Nucleus accumbens (tissue), 56 donors: ENCODE measurements around the gene SDC4.

Experiments used
- DNase-seq, 56 donors: peaks; one replicate each; lab custom pipeline; 2025; lab: John Stamatoyannopoulos, UW

SDC4 gene

GRCh38 chr20:45345104-45345936 is 2.9 kb downstream of the SDC4 start:
- peak in 1 of 56 donors; percentile 23 for DNase-seq

DNA sequence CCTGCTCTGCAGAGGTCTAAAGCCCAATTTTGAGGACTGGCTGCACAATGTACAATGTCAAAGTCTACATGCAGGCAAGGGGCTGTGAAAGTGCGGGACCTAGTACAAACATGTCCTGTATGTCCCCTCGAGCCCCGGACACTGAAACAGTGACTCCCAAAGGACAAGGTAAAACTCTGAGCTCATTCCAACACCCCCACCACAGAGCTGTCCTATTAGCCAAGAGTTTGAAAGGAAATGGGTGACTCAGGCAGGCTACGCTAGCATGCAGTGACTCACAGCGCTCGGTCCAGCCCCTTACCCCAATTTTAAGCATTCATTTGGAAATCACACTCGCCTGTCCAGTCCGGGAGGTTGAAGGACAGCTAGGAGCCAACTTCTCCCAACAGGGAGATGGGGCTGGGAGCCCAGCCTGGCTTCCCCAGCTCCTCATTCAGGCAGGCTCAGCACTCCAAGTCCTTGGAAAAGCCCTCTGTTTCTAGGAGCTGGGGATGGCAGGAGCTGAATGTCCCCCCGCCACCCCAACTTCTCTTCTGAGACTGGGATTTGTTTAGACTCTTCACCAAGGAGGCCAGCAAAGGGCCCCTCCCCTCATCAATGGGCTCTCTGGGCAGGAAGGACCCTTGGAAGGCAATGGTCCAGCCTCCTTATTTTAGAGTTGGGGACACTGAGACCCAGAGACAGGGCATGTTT is 3.9 kb downstream of the SDC4 start:
- DNase-seq: peak in 37 of 56 donors; percentile 9 to 73 (median 39)

GRCh38 chr20:45343532-45344167 is 4.6 kb downstream of the SDC4 start:
- no peak for DNase-seq

GRCh38 chr20:45342855-45343531 is 5.2 kb downstream of the SDC4 start:
- peak in 1 of 56 donors; percentile 9 for DNase-seq

- DNase-seq: peak in 45 of 56 donors; percentile 8 to 72 (median 42)
Observed at GRCh38 chr20:45341939-45342854, 6.0 kb downstream of the SDC4 start.

- peak in 1 of 56 donors; percentile 16 for DNase-seq
Observed at GRCh38 chr20:45341579-45341938, 6.7 kb downstream of the SDC4 start.

- no peak for DNase-seq
Observed at GRCh38 chr20:45340951-45341350, 7.3 kb downstream of the SDC4 start.

DNA sequence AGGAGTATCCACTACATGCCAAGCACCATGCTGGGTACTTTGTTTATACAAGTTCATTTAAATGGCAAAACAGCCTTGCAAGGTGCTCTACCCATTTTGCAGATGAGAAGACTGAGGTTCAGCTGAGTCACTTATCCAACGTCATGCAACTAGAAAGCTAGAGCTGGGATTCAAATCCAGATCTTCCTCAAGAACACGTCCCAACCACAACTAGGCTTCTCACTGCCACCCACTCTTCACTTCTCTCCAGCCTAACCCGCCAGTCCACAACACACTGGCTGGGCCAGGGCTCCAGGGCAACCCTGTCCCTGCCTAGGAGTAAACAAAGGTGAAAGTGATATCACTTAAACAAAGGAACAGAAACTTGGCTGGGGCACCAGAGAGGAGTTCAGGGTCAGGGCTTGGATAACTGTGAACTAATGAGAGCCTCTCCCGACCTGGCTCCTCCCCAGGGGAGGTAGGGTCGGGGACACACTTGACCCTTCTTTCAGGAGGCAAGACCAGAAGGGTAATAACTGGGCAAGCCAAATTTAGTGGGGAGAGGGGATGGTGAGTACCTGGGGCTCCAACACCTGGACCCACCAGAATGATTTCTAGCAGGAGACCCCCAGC is 7.9 kb downstream of the SDC4 start:
- DNase-seq: no peak

GRCh38 chr20:45339799-45340198 is 8.4 kb downstream of the SDC4 start:
- no peak for DNase-seq

GRCh38 chr20:45339084-45339483 is 9.1 kb downstream of the SDC4 start:
- no peak for DNase-seq

- DNase-seq: no peak
Observed at GRCh38 chr20:45338121-45339030, 9.8 kb downstream of the SDC4 start.

DNA sequence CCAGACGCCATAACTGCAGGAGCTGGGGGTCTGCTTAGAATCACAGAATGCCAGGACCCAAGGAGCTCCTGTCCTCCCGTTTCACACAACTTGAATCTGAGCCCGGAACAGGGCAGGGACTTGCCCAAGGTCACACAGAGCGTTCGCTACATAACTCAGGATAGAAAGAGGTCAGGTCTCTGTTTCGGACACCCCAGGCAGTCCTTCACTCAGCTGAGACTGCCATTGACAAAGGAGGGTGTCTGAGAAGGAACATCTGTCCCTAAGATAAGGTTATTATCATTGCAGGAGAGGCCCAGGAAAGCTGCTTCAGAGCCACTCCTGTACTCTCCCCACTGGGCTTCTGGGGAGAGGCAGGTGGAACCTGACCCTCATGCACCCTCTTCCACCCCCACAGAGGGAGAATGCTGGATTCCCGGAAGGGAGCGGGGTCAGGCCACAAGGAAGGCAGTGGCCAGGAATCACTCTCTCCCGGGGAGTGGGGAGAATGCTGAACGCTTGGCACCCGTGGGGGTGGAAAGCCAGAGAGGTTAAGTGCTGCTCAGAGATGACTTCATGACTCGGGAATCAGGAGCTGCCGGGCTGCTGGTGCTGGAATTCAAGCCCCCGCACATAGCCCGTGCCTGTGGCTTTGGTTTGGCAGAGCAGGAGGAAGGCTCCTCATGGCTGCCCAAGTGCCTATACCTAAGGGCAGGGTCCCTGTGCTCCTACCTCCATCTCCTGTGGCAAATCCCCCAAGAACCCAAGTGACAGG is 10.7 kb downstream of the SDC4 start:
- peak in 6 of 56 donors; percentile 8 to 48 (median 38) for DNase-seq

DNA sequence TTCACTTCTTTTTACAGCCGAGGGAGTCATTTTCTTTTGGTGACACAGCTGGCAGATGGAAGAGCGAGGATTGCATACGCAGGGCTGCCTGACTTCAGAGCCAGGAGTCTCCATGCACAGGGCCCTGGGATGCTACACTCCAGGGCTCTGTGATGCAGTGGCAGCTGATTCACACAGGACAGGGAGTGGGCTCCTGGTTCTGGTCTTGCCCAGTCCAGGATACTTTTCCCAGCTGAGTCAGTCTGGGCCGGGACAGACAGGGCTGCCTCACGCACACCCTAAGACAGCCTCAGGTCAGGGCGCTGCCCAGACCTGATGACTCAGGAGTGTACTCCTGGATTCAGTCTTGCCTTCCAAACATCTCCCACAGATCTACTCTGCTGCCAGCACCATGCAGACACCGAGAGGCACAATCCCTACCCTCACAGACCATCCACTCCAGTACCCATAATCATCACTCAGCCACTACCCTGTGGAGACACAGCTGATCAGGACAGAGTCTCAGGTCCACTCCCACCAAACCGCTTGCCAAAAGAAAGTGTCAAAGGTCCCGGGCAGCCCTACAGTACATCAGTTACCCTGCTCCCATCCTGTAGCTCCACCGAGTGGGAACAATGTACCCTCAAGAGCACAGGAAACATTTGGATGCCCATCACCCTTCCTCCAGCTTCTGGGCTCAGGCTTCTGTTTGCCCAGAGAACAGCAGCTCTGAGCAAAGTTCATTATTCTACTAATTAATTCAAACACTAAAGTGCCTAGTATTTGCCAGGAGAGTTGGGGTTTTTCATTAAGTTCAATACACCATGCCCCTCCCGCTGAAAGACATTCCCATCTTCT is 11.5 kb downstream of the SDC4 start:
- peak in 18 of 56 donors; percentile 4 to 48 (median 29) for DNase-seq

DNA sequence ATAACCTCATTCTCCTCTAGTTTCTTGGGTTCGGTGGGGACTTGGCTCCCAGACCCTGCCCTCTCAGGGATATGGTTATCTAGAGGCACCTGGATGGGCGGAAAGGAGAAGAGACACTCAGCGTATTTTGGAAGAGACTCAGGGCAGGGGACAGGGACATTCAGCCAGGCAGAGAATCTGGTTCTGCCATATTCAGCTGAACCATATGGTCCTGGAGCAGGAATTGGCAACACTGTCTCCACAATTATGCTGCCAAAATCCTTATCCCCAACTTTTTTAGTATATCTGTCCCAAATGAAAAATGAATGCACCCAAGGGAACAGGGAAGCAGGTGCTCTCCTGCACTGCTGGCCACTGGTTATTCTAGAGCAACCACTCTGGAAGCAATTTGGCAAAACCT is 17.7 kb downstream of the SDC4 start:
- no peak for DNase-seq

DNA sequence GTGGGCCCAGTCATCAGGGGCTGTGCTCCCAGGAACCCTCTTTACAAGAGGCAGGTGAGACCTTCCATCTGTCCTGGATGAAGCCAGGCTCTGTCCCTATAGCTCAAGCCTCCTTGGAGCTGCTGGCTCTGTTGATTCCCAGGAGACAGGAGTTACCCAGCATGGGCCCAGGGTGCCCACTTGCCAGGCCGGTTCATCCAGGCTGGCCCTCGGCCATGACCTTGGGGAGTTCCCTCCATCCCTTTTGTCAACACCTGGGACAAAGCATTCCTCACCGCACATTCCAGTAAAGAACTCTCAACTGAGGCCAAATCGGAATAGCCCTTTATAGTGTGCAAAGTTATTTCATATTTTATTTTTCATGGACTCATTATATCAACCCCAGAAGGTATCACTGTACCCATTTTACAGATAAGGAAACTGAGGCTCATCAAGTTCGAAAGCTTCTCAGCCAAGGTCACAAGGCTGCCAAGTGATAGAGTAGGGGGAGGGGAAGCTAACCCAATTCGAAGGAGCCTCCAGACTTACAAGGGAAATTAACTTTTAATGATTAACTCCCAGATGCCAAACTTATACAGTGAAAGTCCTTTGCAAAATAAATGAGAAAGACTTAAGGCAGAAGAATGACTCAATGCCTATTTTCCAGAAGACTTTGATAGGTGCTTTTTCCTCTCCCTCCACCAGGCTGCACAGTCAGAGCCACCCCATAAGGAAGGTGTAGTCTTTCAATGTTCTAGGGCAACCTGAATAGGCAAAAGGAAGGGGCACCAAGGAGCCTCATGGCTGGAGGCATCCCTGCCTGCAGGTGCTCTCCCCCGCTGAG is 18.5 kb downstream of the SDC4 start:
- DNase-seq: no peak

DNA sequence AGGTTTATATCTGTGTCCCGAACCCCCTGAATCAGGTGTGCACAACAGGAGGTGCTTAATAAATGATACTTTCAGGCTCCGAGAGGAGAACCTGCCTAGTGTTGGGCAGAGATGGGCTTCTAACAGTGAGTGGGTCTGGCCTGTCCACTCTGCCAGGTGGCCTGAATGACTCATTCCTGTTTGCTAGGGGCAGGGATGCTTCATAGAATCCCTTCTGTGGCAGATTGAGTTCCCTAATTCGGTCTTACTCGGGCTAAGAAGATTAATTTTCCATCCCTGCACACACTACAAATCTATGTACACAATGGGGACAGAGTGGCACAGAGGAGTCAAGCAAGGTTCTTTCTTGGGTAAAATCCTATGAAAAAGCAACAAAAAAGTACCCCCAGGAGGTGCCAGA is 19.8 kb downstream of the SDC4 start:
- no peak for DNase-seq
